ENCODE data around the gene ECT2L.
A peak's percentile ranks its signal among the peaks of the same experiment; 100 is the strongest.

Gene ECT2L

DNA sequence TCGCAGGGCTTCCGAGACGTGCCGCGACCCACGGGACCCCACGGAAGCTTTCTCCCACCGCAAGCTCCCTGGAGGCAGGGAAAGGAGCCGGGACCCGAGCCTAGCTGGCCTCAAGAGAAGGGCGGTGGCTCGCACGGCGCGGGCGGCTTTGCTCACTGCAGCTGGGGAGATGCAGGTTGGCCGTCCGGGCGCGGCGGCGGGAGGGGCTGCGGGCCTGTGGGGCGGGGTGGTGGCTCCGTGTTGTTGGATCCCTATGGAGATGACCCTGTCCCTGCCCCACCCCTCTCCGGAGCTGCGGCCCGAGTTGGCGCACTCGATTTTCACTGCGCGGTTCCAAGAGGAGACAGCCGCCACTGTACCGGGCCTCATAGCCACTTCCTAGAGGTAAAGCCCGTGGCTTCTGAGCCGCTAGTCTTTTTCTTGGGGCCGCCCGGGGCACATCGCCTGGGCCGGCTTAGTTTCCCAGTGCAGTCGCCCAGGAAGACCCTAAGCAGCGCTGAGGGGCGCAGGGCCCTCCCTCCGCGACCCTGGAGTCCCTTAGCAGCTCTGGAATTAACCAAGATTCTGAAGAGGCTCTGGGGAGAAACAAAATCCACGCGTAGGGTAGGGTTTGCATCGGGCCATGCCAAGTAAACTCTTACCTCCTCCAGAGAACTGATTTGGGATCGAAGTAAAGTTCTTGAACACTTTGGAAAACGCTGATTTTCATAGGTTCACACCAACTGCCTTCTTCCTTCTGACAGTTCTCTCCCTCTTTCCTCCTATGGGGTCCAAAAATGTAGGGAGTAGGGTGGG is at the start of gene ECT2L:
Gene ECT2L (plus strand): TSS at position 279 of the 795 bp plus-strand sequence. CDS start 17,188 bp downstream, outside the sequence.
- TF ChIP-seq, protein P1, sequence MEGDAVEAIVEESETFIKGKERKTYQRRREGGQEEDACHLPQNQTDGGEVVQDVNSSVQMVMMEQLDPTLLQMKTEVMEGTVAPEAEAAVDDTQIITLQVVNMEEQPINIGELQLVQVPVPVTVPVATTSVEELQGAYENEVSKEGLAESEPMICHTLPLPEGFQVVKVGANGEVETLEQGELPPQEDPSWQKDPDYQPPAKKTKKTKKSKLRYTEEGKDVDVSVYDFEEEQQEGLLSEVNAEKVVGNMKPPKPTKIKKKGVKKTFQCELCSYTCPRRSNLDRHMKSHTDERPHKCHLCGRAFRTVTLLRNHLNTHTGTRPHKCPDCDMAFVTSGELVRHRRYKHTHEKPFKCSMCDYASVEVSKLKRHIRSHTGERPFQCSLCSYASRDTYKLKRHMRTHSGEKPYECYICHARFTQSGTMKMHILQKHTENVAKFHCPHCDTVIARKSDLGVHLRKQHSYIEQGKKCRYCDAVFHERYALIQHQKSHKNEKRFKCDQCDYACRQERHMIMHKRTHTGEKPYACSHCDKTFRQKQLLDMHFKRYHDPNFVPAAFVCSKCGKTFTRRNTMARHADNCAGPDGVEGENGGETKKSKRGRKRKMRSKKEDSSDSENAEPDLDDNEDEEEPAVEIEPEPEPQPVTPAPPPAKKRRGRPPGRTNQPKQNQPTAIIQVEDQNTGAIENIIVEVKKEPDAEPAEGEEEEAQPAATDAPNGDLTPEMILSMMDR (conservative IDR thresholded peaks at IDR 0.05), result no peak
- H3K27ac ChIP-seq, result no peak within 1 kb of the TSS

GRCh38 chr6:138752017-138752416 is 43.9 kb upstream of the ECT2L start:
- no peak overlapping the region for H3K27ac ChIP-seq
- TF ChIP-seq, protein P1 (conservative IDR thresholded peaks at IDR 0.05), result no peak

GRCh38 chr6:138757136-138757535 is 38.8 kb upstream of the ECT2L start:
- no peak overlapping the region for H3K27ac ChIP-seq
- TF ChIP-seq, protein P1 (conservative IDR thresholded peaks at IDR 0.05), result no peak

DNA sequence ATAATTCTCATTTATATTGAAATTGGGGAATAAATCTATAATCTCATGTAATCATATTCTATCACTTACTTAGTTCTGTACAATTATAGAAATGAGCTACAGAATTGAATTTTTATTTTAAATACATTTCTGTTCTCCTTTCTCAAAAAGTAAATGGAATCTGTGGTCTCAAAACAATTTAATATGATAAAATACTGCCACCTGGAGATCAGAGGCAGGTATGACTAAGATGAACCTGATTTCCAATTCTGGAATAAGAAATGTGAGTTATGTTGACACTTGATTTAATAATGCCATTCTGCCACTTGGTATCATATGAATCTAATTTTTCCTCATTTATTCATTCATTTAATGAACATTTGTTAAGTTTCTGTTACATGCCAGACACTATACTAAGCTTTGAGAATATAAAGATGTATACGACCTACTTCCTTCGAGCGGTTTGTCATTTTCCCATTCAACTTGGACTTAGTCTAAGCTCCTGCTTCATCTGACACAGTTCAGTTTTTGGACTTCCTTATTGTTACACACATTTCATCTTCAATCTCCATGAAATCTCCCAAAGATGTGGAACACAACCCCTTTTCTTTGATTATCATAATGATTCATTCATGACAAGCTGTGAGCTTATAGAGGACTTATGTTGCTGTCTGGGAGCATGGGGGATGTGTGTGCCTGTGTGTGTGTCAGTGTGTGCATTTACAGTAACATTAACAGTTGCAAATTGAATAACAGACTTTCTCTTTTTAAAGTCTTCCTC is 29.8 kb upstream of the ECT2L start:
- TF ChIP-seq, protein P1 (conservative IDR thresholded peaks at IDR 0.05), result peak; percentile 73
- no peak overlapping the region for H3K27ac ChIP-seq

GRCh38 chr6:138769102-138769676 is 26.7 kb upstream of the ECT2L start:
- H3K27ac ChIP-seq, result no peak overlapping the region
- TF ChIP-seq, protein P1 (conservative IDR thresholded peaks at IDR 0.05), result no peak

DNA sequence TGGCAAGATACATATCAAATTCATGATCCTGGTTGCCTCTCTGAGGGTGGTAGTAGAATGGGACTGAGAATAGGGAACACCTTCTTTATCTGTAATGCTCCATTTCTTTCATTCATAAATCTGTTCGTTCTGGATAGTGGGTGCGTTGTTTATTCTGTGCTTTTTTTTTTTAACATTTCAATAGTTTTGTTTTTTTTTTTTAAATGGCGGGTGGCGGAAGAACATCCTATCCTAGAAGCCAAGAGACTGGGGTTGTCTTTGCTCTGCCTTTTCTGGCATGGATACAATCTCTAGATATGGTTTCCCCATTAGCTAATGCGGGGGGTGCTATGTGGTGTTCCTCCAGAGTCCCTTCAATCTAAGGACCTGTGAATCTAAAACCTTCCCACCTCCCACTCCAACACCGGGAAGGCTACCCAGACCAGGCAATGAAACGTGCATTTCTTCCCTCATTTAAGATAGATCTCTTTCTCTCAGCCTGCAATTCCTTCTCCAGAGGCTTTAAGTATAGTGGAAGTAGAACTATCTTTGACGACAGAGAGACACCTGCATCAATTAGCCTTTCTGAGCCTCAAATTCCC is 23.2 kb upstream of the ECT2L start:
- TF ChIP-seq, protein P1 (conservative IDR thresholded peaks at IDR 0.05), result no peak
- H3K27ac ChIP-seq, result peak overlapping the region; percentile 87

Data from VCaP (cell line).